SK-N-MC (cell line): ENCODE data around the gene SCO2.

Experiments used
- EZH2 ChIP-seq: fragments of 200-600 bp; sonication (generic); IDR thresholded peaks from one replicate; pipeline ENCODE4 v1.6.1; 2017; ENCODE audit warnings: antibody characterized with exemption
- FOXP2 ChIP-seq: optimal IDR thresholded peaks from 2 replicates; pipeline ENCODE3; 2011; ENCODE audit warnings: mild to moderate bottlenecking, moderate library complexity; ENCODE audit not compliant: insufficient read depth; ENCODE audit errors: extremely low read length, control extremely low read depth
- POLR2AphosphoS5 ChIP-seq: IDR thresholded peaks from 2 replicates; pipeline ENCODE4 v1.6.1; 2012; ENCODE audit warnings: mild to moderate bottlenecking, low read depth, low read length, borderline replicate concordance

- TF ChIP-seq EZH2 (no peak), POLR2AphosphoS5 (no peak), FOXP2 (no peak)
These were observed 6.7 kb upstream of the SCO2 start for GRCh38 chr22:50531962-50532674.
